ENCODE results near the gene MB21D2. TPM values are rescaled to one million over a fixed set of nuclear protein-coding genes. Genes with fewer than 3 reads are reported as not detected.

MB21D2 gene
- total RNA-seq, 4 donors from 2014 or later, result 1.5 to 3.8 (median 2.7) TPM

GRCh38 chr3:192862408-192863090 is 55.1 kb downstream of the MB21D2 start:
- ATAC-seq, result no peak
- Histone ChIP-seq H3K27ac (no peak overlapping the region), H3K4me3 (no peak overlapping the region), H3K4me1 (peaks cover 0 to 27% of the 10 kb centered on the region in 2 donors), H3K27me3 (no peaks in the 10 kb centered on the region), H3K36me3 (no peaks in the 10 kb centered on the region), H3K9me3 (no peaks in the 10 kb centered on the region)
- TF ChIP-seq POLR2A (IDR thresholded peaks at IDR 0.05) (no peak), CTCF (IDR thresholded peaks at IDR 0.05 in 4 of 5, conservative IDR thresholded peaks at IDR 0.05 in 1 of 5) (no peak)
- DNase-seq, result no peak
- in situ Hi-C loops (cut with MboI; ENCODE audit: low sequenced_read_pairs in 4 of 4), result no loop called here
- intact Hi-C loops (cut with DNase I; ENCODE audit: low total_unique reads), result no loop called here

GRCh38 chr3:192861972-192862371 is 55.7 kb downstream of the MB21D2 start:
- H3K27me3 ChIP-seq, result no peaks in the 10 kb centered on the region
- intact Hi-C loops (cut with DNase I; ENCODE audit: low total_unique reads), result no loop called here
- in situ Hi-C loops (cut with MboI; ENCODE audit: low sequenced_read_pairs in 4 of 4), result no loop called here
- no peaks in the 10 kb centered on the region for H3K9me3 ChIP-seq
- H3K4me3 ChIP-seq, result no peak overlapping the region
- no peak for ATAC-seq
- H3K4me1 ChIP-seq, result peaks cover 0 to 27% of the 10 kb centered on the region in 2 donors
- H3K36me3 ChIP-seq, result no peaks in the 10 kb centered on the region
- peak in 1 of 2 donors; percentile 6 for DNase-seq
- TF ChIP-seq POLR2A (IDR thresholded peaks at IDR 0.05), result no peak
- TF ChIP-seq CTCF (IDR thresholded peaks at IDR 0.05 in 4 of 5, conservative IDR thresholded peaks at IDR 0.05 in 1 of 5), result no peak
- H3K27ac ChIP-seq, result no peak overlapping the region

- intact Hi-C loops (cut with DNase I; ENCODE audit: low total_unique reads), result no loop called here
- no peak for TF ChIP-seq POLR2A (IDR thresholded peaks at IDR 0.05)
- no peak for TF ChIP-seq CTCF (IDR thresholded peaks at IDR 0.05 in 4 of 5, conservative IDR thresholded peaks at IDR 0.05 in 1 of 5)
Measured at GRCh38 chr3:192860454-192860853, 57.2 kb downstream of the MB21D2 start.

GRCh38 chr3:192858849-192859585 is 58.6 kb downstream of the MB21D2 start:
- TF ChIP-seq CTCF (IDR thresholded peaks at IDR 0.05 in 4 of 5, conservative IDR thresholded peaks at IDR 0.05 in 1 of 5) (no peak), POLR2A (IDR thresholded peaks at IDR 0.05) (no peak)
- H3K27me3 ChIP-seq, result no peaks in the 10 kb centered on the region
- intact Hi-C loops (cut with DNase I; ENCODE audit: low total_unique reads), result no loop called here
- H3K36me3 ChIP-seq, result no peaks in the 10 kb centered on the region
- peaks cover 0 to 13% of the 10 kb centered on the region in 2 donors for H3K4me1 ChIP-seq
- H3K4me3 ChIP-seq, result no peak overlapping the region
- ATAC-seq (no peak), DNase-seq (no peak)
- in situ Hi-C loops (cut with MboI; ENCODE audit: low sequenced_read_pairs in 4 of 4), result no loop called here
- H3K27ac ChIP-seq, result no peak overlapping the region
- H3K9me3 ChIP-seq, result no peaks in the 10 kb centered on the region

More at GRCh38 chr3:192860454-192860853, 57.2 kb downstream of the MB21D2 start:
- H3K4me3 ChIP-seq, result no peak overlapping the region
- H3K36me3 ChIP-seq, result no peaks in the 10 kb centered on the region
- peaks cover 0 to 24% of the 10 kb centered on the region in 2 donors for H3K4me1 ChIP-seq
- in situ Hi-C loops (cut with MboI; ENCODE audit: low sequenced_read_pairs in 4 of 4), result no loop called here
- DNase-seq (no peak), ATAC-seq (no peak)
- no peaks in the 10 kb centered on the region for H3K9me3 ChIP-seq
- H3K27ac ChIP-seq, result no peak overlapping the region
- no peaks in the 10 kb centered on the region for H3K27me3 ChIP-seq

All from gastrocnemius medialis (tissue), 4 donors.